Caki2 (cell line): ENCODE measurements around the gene DHRS1. TPM values are rescaled to one million over a fixed set of nuclear protein-coding genes. Genes with fewer than 3 reads are reported as not detected.

Experiments
- DNase-seq: peaks from one replicate; pipeline ENCODE4 v3.0.0-alpha.2; 2015; ENCODE audit warnings: low read depth
- in situ Hi-C: cut with HindIII; loops from 2 replicates; pipeline ENCODE4 v1.10.0; 2016; ENCODE audit warnings: low sequenced_read_pairs, low pct_unique_long_range_greater_than_20kb, mixed read lengths
- total RNA-seq: library from RNA; depleted of rRNA; stranded (reverse); fragments of >200 nt; shearing (Covaris generic); gene quantifications from 2 replicates; pipeline ENCODE4 v1.2.3, GENCODE V29; 2014; ENCODE audit warnings: low replicate concordance

DHRS1 gene
- total RNA-seq, 1 experiment from 2014 or later: 9.2 TPM

DNA sequence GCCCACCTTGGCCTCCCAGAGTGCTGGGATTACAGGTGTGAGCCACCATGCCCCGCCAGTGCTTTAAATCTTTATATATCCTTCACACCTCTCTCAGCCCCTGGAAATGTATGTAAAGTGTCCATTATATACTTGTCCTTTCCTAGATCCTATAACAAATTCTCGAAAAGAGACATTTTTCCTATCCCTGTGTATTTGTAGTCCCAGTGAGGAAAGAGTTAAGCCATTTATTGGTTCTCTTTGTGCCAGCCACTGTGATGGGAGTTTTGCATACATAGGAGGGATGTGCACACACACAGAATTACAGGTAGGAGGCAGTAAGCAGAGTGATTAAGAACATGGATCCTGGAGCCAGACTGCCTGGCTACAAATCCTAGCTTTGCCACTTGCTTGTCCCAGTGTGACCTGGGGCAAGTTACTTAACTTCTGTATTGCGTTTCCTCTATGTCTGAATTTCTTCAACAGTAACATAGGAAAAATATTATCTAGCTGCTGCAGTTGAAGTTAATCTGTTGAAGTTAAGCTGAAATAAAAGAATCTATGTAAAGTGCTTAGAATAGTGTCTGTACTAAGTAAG, 26.1 kb downstream of the DHRS1 start:
- DNase-seq: no peak
- in situ Hi-C loops: no loop called here

DNA sequence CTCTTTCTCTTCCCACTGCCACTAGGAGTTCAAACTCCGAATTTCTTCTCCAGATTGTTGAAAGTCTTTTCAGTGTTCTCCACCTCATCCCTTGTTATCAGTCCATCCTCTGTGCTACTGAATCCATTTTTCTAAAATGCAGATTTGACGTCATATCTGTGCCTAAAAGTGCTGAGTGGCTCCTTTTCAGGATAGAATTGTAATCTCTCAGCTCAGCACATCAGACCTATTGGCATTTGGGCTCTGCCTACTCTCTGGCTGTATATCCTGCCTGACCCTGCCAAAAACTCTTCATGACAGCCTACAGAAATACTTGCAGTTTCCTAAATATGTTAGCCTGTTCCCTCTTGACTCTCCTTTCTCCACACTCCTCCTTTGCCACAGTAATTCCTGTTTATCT, 27.1 kb downstream of the DHRS1 start:
- no peak for DNase-seq
- in situ Hi-C loops: no loop called here

DNA sequence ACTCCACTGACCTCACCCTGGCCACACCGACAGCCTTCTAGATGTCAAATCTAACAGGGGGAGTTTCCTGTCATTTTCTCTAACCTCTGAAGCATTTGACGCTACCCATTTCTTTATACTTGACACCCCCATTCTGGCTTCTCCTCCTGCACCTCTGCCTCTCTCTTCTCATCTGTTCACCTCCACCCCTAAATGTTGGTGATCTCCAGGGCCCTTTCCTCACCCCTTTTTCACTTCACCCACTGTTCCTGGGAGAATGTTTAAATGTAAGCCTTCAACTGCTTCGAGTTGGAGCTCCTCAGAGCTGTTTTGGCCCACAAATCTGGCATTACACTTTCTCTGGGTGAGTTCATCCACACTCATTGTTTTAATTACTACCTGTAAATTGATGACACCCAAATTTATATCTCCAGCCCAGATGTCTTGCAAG, 27.7 kb downstream of the DHRS1 start:
- DNase-seq: no peak
- in situ Hi-C loops: no loop called here

DNA sequence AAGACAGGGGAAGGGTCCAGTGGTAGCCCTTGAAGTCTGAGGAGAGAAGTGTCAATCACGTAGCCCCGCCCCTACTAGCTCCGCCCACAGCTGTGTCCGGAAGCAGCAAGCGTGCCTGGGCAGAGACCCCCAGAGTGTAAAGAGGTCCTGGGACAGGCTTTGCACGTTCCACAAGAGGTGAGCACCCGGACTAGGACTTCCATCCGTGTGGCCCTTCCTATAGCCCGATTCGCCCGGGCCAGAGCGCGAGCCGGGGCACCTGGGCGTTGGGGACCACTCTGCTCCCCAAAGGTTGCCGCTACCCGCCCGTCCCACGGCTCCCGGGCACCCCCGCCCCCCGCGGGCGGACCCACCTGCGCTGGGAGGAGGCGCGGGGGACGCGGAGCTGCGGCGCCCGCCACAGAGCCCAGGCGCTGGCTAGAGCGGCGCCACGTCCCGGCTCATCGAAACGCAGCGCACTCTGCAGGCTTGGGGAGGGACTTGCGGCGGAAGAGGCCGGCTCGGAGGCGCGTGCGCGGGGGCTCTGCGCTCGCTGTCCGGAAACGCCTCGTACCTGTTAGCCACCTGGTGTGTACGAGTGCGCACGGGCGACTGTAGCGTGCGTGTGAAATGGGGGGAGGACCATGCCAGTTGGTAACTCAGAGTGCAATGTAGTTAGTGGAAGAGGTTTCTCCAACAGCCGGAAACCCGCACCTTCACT, 28.3 kb downstream of the DHRS1 start, which contains the start of gene RABGGTA:
Gene RABGGTA (minus strand): TSS at position 464 of the 700 bp plus-strand sequence. CDS start 482 bp downstream, outside the sequence.
- peak; percentile 76 for DNase-seq
- in situ Hi-C loops: no loop called here

DNA sequence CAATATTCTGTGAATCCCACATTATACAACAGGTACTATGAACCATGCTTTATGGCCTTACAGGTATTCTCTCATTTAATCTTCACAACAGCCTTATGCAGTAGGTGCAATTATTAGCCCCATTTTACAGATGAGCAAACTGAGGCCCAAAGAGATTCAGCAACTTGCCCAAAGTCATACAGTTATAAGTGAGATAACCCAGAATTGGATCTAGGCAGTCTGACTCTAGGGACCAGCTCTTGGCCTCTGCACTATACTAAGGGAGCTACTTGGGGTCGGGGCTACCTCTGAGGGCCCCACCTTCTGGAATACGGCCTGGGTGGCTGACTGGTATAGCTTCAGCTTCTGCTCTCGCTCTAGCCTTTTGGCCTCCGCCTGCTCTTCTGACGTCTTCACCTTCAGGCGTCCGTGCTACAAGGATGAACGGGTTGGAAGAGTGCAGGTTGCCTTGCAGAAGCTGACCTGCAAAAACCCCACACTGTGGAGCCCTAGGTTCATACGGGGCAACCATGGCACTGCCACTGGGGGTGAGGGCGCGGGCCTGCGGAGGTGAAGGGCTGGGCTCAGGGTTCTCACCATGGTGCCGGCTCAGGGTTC, 28.9 kb downstream of the DHRS1 start:
- peak; percentile 63 for DNase-seq
- in situ Hi-C loops: no loop called here

DNA sequence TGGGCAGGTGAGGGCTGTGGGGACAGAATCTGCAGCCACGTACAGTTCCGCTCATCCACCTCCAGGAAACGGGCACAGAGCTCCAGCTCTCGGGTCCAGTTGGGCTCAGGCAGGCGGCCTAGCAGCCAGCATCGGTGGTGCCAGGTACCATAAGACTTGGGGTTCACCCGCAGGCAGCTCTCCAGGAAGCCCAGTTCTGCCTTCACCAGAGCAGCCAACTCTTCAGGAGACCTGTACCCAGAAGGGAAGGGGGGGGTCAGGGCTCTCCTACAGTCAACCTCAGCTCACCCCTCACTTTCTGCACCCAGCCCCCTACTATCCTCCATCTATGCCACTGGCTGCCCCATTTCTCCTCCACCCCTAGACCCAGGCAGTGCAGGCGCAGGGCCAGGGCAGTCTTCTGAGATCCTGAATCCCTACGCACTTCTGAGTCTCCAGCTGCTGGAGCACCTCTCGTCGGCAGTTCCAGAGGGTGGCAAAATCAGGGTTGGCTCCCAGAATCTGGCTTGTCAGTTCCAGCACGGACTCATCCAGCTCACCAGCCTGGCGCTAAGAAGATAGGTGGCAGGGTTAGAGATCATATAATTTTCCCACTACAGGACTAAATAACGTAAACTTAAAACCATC, 29.6 kb downstream of the DHRS1 start:
- in situ Hi-C loops: no loop called here
- no peak for DNase-seq

DNA sequence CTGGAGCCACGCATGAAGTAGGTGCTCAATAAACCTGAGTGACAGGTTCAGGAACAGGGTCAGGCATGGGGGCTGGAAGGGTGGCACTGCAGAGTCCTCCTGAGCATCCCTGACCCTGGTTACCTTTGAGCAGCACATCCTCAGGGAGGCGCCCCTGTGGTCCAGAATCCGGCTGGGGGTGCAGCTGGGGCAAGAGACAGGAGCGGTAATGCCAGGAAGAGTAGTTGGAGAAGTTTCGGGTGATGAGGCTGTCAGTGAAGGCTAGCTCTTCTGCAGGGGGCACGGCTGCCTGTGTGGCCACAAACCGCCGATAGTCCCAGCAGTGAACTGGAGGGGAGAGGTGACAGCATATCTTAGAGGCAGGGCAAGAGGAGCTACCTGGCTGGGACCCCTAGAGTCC, 30.2 kb downstream of the DHRS1 start:
- in situ Hi-C loops: no loop called here
- DNase-seq: no peak

DNA sequence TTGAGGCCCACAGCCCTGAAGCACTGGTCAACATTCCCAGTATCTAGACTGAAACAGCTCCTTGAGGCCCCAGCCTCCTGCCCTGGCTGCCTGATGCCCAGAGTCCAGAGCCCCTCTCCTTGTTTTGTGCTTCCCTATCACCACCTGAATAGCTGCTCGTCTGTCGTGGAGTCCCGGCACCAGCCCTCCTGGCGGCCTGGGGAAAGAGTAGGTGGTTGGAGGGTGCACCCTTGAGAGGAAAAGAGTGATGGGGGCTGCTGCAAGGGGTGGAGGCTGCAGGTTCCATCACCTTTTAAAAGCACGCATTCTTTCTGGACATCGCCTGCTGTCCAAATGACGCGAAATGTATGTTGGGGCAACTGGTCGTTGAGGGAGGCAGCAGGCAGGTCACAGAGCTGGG, 31.4 kb downstream of the DHRS1 start:
- in situ Hi-C loops: no loop called here
- no peak for DNase-seq

DNA sequence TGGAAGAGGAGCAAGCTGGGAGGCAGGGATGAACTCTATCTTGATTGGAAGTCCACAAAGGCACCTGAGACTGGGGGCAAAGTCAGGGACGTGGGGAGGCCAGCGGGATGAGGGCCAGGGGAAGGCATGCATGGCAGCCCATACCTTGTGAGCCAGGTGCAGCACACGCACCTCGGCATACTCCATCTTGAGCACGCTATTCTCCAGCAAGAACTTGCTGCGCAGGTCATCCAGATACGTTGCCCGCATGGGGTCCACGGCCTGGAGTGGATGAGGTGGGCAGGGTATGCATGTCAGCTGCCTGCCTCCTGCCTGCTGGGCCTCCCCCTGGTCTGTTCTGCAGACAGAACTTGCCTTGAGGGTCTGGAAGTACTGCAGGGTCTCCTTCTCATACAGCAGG, 32.1 kb downstream of the DHRS1 start:
- in situ Hi-C loops: no loop called here
- no peak for DNase-seq

DNA sequence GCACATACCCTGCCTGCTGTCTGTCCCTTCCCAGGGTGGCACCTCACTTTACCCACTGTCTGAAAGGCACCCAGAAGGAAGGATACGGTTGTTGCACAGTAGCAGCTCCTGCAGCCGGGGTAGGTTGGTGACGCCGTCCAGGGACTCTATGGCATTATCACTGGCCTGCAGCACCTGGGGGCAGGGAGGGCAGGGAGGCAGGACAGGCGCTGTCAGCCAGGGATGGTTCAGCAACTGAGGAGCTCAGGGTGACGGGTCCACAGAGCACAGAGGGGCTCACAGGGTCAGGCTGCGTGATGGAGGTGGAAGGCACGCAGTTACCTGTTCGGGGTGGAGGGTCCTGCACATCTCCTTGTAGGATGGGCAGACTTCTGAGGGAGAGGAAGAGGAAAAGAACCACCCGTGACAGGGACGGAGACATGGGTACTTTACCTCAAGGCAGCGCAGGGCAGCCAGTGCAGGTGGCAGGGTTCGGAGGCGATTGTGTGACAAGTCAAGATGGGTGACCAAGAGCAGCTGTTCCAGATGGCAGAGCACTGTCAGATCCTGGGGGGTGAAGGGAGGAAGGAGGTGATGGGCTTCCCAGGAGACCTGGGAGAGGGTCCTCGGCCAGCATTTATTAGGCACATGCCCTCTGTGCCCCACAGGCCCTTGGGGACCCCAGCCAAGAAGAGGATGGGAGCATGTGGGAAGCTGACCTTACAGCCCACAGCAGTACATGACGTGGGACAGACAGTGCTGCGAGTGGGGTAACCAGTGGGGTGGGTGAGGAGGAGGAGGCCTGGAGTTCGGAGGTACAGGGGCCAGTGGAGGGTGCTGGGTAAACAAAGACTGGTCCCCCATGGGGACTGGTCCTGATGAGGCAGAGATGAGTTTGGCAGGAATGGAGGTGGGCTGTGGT, 33.0 kb downstream of the DHRS1 start:
- in situ Hi-C loops: no loop called here
- DNase-seq: no peak

DNA sequence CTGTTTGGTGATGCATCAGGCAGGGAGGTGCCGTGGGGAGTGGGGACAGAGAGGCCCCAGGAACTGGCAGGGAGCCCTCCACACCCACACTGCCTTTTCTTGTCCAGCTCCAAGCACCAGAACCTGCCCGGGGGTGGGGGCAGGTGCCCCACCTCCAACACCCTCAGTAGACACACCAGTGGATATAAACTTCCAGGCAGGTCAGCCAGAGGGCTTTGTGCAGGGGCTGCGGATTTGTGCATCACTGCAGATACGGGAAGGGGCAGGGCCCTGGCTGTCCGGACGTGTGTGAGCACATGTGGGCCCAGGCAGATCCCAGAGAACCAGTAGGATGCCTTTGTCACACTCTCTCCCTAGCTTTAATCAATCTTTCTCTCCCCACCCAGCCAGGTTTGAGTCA, 35.3 kb downstream of the DHRS1 start:
- no peak for DNase-seq
- in situ Hi-C loops: no loop called here

DNA sequence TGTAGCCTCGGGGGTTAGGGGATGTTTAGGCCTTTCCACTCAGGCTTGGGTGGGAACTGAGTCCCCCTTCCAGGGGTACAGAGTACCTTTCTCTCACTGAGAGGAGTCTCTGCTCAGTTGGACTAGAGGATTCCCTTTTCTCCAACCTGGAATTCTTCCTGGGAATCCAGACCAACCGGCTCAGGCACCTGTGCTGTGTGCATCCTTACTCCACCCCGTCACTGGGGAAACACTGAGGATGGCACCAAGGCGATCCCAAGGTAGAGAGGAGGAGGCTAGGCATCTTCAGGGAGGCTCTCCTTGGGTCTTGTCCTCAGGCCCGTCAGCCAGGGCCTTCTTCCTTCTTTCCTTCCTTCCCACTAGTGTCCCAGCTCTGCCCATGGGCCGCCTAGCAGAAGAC, 35.7 kb downstream of the DHRS1 start:
- in situ Hi-C loops: no loop called here
- no peak for DNase-seq

DNA sequence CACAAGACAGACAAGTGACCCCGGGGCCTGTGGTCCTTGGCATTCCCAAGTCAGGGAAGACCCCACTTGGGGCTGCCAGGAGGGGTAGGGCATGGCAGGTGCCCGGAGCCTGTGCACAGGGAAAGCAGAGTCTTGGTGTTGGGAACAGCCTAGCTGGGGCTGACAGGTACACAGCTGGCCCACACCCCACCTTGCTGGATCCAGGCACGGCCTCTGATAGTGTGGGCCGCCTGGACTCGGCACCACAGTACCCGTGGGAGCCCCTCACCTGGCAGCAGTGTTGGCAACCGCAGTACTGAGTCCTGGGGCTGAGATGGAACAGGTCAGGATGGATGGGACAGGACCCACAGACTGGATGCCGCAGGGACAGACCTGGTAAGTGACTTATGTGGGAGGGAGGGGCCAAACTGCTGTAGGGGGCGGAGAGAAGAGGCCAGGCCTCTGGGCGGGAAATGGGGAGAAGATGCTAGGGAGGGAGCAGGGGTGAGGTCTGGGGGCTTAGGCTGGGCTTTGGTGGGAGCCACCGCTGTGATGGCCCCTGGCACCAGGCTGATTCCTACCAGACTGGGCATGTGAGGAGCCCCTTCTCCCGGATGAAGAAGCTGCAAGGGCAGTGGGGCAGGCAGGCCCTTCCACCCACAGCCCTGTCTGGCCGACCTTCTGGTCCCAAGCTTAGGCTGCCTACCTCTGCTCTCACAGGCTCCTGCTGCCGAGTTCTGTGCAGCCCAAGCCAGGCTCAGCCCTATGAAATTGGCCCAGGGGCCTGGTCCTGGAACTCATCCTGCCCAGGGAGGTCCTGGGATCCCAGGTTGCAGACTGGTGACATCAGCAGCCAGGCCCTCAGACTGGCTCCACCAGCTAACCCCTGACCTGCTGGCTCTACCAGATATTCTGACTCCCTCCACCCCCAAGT, 36.5 kb downstream of the DHRS1 start, which contains the start of gene TGM1:
Gene TGM1 (minus strand): TSS at position 357 of the 913 bp plus-strand sequence. CDS start 825 bp downstream, outside the sequence.
- no peak for DNase-seq
- in situ Hi-C loops: no loop called here

DNA sequence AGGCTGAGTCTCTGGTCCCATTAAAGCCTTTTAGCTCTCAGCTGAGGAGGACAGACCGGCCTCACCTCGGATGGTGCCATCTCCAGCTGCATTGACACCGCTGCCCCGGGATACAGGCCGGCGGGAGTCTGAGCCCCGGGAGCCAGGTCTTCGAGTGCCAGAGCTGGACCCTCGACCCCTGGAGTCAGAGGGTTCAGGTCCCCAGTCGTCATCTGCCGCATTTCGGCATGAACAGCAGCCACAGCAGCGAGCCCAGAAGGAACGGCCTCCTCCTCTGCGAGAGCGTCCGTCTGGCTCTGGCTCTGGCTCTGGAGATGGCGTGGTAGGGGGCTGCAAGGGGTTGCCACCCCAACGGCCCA, 37.6 kb downstream of the DHRS1 start:
- DNase-seq: no peak
- in situ Hi-C loops: no loop called here

DNA sequence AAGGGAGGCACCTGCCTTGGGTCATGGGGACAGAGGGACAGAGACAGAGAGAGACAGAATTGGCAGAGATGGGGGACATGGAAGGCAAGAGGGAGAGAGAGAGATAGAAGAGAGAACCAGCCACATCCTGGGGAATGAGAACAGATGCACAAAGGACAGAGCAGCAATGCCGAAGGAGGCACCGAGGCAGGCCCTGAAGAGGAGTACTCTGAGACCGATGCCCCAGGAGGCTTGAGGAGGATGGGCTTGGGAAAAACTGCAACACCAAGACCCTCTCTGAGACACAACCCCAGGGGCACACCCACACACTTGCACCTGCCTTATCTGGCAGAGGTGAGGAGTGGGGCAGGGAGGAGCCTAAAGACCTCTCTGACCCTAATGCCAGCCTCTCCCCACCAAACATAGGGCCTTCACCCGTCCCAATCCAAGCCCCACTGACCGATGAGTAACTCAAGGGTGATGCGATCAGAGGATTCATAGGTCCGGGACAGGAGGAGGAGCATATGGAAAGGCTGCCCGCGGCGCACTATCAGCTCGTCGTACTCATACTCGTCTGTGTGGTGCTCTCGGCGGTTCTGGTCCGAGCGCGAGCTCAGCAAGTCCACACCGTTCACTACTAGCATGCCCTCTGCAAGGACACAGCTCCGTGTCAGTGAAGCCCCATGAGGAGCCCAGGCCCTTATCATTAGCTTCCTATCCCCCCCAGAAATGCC, 38.2 kb downstream of the DHRS1 start:
- no peak for DNase-seq
- in situ Hi-C loops: no loop called here

DNA sequence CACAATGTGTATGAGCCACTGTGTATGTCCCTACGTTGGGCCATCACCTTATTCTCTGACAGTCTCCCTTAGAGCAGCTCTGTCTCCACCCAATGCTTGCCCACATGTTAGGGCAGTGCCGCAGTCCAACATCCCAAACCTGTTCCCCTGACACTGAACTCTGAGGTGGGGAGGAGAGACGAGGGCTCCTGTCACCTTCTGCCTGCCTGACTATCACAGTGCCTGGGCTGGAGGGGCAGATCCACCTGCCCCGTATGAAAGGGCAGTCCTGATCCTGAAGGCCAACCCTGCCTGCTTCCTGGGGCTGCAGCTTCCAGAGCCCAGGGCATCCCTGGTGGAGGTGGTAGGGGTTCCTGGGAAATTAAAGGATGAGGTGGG, 38.8 kb downstream of the DHRS1 start:
- in situ Hi-C loops: no loop called here
- DNase-seq: no peak
